ENCODE measurements around the gene OLFML2B.

OLFML2B gene

DNA sequence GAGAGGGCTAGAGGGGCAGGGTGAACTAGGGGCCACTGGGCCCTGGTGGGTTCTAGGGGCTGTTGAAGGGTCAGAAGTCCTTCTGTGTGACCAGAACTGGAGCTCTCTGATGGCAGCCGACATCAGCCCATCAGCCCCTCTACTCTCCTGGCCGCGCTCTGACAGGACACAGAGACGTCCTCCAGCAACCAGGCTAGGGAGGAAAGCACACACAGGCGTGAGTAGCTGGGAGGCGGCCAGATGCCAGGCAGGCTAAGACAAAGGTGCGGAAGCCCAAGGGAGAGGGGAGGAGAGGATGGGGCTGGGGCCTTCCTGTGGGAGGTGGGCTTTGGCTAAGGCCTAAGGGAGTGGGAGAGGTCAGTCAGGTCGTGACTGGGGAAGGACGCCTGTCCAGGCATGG is 50.8 kb downstream of the OLFML2B start:
- no peak for DNase-seq

DNA sequence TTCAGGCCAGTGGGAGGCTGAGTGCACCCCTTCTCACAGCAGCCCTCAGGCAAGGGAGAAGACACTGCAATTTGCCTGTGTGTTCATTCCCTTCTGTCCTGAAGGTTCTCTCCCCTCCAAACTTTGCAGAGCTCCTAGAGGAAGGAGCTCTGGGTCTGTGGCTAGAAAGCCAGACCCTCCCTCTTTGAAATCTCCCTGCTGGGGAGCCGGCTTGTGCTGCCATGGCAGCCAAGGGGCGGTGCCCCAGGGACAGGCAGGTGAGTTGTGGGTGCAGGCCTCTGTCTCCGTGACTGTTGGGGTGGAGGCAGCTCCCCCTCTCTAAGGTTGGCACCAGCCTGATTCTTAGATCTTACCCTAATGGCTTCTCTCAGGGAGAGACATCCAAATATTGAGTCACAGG is 53.0 kb downstream of the OLFML2B start:
- no peak for DNase-seq

DNA sequence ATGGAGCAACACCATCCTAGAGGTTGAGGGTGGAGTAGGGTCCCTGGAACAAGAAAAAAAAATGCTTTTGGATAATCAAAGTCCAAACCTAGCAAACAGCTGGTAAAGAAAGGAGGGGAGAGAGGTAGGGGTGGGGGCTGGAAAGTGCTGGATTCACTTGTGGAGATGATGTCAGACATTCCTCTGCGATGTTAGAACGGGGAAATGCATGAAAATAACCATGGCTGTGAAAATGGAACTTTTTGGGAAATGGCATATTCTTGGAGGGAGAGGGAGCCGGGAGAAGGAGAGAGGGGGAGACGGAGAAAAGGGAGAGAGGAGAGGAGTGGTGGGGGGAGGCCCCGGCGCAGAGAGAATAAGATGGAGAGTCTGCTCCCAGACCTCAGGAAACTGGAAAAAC is 53.6 kb downstream of the OLFML2B start:
- DNase-seq, result no peak

DNA sequence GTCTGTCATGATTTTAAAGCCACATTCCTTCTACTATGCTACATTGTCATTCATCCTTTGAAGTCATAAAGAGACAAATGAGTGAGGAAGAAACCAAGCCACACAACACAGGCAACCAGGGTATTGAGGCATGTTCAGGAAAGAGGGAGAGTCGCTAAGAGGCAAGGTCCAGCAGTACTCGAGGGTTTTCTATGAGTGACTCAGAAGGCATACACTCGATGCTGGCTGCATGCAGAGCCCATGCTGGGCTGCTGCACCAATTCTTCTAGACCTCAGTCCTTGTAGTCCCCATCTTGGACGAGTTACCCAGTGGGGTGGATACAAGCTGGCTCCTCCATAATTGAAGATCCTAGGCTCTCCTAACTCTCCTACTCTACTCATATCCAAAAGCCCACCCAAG is 57.6 kb downstream of the OLFML2B start:
- DNase-seq, result no peak

DNA sequence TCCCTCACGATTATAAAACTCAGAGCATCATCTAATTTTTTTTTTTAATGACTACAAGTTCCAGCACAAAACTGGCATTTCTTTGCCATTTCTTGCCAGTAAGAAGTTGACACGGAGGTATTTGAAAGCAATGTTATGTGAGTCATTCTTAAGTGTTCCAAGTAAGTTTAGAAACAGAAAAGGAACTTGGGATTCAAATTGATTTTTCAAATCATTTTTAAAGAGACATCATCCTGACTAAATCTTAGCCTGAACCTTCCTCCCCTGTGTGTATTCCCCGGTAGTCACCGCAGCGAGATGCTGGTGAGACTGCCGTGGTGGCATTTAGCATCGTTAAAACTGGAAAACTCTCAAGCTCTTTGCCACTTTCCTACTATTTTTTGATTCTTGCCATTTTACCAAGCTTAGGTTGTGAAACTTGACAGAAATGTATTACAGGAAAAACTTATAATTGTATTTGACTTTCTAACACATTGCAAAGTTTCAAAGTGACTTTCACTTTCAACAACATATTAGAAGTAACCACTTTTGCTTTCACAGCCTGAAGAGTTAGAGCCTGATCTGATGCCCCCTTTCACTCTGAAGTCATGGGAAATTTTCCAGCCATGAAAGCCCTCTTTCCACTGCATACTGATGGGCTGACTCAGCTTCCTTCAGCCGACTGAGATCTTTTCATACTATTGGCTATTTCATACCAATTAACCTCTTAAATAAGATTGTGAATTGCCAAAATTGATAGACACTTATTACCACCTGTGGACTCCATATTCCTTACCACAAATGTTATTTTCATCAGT is 61.4 kb downstream of the OLFML2B start:
- no peak for DNase-seq

DNA sequence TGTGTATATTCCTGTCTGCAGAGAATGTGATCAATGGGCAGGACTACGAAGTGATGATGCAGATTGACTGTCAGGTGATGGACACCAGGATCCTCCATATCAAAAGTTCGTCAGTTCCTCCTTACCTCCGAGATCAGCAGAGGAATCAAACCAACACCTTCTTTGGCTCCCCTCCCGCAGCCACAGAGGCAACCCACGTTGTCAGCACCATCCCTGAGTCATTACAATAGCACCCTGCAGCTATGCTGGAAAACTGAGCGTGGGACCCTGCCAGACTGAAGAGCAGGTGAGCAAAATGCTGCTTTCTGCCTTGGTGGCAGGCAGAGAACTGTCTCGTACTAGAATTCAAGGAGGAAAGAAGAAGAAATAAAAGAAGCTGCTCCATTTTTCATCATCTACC is 65.2 kb downstream of the OLFML2B start:
- DNase-seq, result no peak

DNA sequence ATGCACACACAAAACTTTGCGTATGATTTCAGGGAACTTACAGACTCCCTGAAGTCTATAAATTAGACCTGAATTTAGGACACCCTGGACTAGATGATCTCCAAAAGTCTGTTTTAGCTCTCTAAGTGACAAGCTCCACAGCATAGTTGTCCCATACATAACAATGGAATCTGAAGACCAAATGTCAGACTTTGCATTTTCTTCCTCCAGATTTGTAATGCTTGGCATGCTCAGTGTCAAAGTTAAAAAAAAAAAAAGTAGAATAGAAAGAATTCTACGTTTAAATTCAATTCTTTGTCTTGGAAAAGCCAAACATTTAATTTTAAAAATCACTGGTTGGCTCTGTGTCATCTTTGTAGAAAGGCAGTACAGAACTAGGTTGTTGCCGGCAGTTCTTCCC is 66.7 kb downstream of the OLFML2B start:
- no peak for DNase-seq

DNA sequence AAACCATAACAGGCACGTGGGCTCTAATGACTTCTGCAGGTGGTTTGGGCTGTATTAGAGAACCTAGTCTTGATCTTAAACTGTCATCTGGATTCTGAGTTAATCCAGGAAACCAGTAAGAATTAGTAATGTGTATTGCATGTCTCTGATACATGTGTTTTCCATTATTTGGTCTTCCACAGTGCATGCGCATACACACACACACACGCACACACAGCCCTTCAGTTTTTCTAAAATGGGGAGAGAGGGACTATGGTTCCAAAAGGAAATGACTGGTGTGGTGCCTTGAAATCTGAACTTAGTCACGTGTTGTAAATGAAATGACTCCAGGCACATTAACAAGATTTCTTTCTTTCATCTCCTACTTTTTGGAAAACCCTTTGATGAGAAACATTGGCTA is 67.6 kb downstream of the OLFML2B start:
- DNase-seq, result no peak

DNA sequence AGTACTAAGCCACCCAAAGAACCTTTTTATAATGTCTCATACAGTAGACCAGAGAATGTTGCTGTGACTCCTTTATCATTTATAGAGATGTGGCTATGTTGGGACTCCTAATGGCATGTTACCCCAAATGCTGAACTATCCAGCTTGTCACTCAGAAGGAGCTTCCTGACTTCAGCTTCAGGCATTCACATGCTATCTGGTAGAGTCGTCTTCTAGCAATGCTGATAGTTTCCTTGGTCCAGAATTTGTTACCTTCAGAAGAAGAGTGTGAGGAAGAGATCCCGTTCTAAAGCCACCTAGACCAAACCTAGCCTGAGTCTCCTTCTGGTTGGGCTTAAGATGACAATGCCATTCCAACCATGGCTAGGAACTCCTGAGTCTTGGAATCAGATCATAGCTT is 68.1 kb downstream of the OLFML2B start:
- DNase-seq, result no peak

DNA sequence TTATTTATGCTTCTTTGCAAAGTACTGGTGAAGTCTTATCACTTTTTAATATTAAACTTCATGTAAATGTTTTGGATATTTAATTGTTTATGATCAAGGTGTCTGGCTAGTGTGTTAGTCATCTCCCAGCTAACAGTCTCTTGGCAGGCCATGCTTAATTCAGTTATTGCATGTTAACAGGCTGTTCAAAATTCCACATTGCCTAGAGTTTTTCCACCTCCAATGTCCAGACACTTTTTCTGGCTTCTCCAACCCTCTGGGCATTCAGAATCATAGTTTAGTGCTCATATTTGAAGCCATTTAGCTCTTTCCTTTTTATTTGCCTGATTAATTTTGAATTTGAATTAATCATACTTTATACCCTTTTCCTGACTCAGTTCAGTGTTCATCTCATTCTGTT is 69.2 kb downstream of the OLFML2B start:
- DNase-seq, result no peak

DNA sequence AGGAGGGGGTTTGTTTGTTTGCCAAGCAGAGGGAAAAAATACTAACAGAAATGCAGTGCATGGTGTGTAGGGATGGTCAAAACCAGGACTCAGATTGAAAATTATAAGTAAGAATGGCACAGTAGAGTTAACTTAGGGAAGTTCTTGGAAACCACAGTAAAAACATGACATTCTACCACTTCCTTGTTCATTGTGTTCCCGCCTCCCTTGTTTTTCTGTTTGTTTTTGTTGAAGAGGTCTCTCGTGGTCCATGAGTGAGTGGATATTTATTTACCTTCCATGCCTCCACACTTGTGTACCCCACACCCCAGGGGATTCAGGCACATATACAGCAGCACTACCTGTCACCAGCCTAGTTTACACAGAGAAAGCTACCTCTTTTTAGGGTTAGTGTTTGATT is 69.6 kb downstream of the OLFML2B start:
- peak; percentile 33 for DNase-seq

DNA sequence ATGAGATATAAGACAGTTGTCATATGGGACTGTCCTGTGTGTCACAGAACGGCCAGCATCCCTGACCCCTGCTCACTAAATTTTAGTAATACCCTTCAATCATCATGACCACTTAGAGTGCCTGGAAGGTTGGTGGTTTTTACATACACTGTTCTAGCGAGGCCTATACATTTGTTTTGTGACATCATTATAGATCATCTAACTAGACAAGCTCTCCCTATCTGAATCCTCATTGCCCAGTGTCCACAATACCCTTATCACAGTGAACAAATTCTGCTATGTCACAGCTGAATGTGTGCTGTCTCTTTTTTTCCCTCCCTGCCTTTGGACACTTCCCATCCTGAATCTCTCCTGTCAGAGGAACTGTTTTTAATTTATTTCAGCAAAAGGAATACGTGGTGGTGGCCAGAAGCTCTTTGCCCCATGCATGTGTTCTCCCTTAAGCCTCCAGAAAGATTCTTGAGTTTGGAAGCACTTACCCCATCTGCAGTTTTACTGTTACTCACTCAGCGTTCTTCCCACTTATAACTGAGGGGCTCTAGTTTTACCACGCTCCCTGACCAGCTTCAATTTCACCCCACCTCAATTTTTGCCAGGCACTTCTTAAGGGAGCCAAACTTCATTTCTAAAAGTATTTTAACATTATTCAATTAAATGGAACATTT is 70.3 kb downstream of the OLFML2B start:
- DNase-seq, result peak; percentile 66

DNA sequence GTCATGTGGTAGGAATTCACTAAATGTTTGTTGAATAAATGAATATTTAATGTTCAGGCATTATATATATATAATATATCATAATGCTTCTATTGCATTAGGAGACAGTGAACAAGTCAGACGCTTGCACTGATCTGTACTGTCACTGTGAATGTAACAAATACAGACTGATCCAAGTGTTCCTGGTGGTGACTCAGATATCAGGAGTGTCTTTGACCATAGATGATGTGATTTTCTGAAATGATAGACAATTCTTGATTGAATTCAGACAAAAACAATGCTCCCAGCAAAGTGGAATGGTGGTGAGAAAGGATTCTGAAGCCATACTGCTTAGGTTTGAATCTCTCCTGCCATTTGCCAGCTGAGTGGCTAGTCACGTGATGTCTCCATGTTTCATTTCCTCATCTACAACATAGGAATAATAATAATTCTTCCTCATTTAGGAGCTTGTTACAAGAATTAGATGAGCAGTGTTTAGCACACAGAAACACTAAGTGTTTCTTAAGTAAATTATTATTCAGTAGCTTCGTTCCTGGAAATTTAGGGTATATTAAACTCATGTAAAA is 71.0 kb downstream of the OLFML2B start:
- no peak for DNase-seq

DNA sequence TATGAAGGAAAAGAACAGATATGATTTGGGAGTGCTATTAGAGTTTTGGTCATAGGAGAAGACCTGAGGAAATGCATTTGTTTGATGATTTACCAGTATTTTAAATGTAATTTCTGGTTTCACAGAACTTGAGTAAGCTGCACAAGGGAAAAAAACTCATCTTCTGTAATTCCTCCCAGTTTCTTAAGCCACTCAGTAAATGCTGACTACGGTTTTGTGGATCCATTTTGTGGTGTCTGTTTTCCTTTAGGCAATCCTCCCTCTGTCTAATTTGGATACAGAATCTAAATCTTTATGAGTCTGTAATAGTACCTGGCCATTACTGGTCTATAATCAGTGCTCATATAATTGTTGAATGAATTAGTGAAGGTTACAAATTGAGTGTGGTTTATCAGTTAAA is 72.0 kb downstream of the OLFML2B start:
- DNase-seq, result no peak

DNA sequence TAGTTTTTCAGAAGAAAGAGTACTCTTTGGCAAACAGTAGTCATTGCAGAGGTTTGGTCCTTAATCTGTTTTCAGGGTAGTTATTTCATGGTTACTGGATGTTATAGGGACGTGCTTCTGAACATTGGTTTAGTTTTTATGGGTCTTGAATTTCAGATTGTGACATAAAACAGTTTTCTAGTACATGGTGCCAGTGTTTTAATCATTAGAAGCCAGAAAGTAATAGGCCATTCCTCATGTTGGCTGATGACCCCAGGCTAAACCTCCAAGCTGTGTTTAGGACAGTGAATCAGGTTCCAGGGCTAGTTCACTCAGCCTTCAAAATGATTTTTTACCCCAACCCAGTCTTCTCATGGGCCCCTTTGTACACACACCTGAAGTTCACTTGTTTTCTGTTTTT is 73.3 kb downstream of the OLFML2B start:
- DNase-seq, result no peak

DNA sequence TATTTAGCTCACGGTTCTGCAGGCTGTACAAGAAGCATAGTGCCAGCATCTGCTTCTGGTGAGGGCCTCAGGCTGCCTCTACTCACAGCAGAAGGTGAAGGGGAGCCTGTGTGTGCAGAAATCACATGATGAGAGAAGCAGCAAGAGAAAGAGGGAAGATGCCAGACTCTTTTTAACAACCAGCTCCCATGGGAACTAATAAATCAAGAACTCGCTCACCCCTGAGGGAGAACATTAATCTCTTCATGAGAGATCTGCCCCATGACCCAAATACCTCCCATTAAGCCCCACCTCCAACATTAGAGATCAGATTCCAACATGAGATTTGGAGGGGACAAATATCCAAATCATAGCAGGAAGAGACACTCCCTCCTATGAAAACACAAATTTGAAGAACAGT is 74.1 kb downstream of the OLFML2B start:
- no peak for DNase-seq

DNA sequence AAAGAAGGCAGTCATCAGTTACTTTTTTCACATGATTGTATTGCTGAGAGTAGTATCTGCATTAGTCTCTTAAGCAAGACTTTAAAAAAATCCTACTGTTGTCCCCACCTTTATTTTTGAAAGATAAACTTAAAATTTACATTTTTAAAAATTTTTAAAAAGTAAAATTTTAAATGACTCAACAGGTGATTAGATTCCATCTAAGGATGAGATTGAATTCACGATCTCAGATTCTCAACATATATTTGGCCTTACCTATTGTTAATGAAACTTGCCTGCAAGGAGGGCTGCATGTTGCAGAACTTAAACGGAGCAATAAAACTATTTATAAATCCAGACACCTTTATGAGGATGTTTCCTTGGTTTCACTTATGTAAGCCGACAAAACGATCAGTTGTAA is 75.2 kb downstream of the OLFML2B start:
- no peak for DNase-seq

DNA sequence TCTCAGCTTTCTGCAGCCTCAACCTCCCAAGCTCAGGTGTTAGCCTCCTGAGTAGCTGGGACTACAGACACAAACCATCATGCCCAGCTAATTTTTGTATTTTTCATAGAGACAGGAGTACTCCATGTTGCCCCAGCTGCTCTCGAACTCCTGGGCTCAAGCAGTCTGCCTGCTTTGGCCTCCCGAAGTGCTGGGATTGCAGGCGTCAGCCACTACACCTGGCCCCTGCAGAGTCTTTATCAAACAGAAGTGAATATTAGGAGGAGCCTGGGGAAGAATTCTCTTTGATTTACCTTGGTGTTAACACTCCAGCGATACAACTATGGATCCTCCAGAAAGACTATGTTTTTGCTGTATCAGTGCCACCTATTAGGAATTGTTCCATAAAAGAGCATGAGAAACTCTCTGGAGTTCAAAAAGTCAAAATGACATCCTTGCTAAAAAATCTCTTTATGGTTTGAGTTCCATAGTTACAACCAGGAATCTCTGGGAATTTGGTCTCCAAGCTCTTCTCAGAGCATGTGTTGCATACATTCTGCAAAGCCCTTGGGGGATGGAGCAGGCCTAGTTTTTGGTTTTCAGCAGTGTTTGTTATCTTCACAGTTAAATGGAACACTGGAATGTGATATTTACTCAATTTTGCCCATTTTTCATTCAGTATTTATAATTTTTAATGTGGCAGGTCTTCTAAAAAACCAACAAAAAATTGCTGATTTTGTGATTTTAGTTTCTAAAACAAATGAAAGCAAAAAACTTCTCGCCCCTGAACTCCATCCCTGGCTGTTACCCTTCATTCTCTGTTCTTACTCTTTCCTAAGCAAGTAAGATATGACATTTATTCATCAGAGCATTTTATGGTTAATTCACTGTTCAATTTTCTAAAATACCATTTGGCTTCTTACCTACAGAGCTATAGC is 77.3 kb downstream of the OLFML2B start:
- DNase-seq, result no peak

DNA sequence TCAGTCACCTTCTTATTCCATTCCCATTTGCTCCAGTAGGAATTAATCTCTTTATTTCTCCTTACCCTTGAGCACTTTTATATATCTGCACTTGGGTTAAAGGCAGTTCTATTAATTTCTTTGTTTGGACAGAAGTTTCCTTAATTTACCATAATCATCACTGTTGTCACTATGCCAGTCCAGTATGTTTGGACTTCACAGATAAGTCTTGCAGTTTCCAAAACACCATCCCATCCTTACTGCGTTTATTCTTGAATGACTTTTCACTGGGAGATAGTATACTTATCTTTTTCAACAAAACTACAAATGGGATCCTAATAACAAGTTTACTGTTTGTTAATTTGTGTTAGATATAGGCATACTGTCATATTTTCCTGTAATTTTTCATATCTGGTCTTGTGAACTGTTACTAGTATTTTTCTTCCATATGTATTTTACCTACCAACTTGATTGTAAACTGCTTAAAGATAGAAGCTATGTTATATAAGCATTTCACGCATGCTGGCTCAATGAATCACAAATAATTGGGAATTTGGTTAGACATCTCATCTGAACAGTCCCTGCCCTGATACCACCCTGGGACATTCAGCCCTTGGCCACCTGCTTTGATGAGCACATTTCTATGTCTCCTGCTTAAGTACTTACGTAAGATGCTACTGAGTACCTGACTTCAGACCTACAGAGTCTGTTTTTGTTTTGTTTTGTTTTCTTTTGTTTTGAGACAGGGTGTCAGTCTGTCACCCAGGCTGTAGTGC is 78.2 kb downstream of the OLFML2B start:
- peak; percentile 86 for DNase-seq

DNA sequence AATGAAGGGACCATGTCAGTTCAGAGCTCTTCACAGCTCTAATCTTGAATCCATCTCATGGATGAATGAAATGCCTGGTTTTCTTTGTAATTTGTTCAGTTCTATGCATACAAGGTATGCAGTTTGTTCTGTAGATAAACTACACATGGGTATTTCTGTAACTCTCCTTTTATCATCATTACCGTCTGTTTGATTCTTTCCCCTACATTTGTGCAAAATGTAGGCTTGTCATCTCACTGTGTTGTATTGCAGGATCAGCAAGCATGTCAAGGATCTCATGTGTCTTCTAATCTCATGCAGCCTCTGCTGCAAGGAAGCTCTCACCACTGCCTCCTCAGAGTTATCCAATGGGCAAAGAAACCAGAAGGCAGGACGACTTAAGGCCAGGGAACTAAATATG is 79.3 kb downstream of the OLFML2B start:
- DNase-seq, result peak; percentile 61

DNA sequence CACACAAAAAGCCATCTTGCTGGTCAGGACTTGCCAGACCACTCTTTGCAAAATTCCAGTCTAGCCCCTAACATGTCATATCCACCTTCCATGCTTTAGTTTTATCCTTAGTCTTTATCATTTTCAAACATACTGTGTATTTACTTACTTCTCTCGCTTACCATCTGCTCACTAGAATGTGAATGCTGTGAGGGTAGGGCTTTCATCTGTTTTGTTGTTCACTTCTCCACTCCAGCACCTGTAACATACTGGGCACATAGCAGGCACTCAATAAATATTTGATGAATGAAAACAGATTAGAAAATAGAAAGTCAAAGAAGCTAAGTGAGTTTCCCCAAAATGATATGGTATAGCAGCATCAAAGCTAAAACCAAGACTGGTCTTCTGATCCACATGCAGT is 79.9 kb downstream of the OLFML2B start:
- peak; percentile 43 for DNase-seq

DNA sequence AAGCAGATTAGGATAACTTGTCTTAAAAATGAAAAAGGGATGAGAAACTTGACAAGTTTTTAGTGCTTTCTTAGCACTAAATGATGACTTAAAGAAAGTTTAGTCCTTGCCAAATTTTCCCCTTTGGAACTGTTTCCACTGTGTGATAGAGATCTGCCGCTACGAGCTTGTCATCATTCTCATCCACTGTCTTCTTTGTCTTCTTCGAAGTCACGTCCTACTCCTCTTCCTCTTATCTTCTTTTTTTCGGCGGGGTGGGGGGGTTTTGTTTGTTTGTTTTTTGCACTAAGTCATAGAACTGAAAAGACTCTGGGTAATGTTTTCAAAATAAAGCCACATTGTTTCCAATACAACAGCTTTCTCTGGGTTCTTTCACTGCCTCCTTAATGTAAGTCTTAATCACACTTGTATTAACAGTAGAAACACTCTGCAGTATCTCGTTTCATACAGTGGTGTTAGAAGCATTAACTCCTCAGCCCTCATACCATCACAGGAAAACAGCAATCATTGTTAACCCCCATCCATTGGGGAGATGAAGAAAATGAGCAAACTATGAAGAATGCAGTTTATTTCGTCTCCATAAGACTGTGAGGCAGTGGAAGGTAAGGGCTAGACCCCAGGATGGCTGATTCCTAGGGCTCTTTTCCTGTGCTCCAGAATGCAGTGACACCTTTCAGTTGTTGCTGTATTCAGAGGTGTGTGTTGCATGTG is 81.8 kb downstream of the OLFML2B start:
- no peak for DNase-seq
